Measurements from ENCODE around the gene JMJD8.

The JMJD8 gene

DNA sequence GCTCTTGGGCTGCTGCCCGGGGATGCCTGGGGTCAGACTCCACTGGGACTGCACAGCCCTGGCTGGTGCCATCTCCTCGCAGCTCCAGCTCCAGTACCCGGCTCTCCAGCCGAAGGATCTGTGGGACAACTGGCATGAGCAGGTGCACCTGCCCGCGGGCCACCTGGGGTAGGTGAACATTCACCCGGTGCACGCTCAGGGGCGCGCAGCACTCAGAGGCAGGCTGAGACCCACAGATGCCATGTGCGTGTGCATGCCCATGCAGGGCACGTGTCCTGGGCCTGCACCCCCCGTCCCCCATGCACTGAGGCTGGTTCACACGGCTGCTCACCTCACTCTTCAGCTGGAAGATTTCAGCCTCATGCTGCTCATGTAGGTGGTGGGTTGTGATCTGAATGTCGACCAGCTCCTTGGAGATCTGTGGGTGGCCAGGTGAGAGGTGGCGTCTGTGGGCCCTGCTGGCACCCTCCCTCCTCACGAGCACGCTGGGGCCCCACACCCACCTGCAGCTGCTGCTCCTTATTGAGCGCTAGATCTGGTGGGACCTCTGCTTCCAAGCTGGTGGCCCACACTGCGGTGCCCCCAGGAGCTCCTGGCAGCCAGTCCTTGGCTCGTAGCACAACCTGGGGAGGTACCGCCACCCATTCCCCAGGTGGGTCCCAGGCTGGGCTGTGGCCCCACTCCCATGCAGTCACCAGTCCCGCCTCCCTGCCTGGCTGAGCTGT lies 41.5 kb upstream of the JMJD8 start:
- Mint-ChIP-seq H3K4me1 (peaks cover 37% of the 10 kb centered on the region), H3K36me3 (peaks cover 6% of the 10 kb centered on the region), H3K9me3 (no peaks in the 10 kb centered on the region), H3K4me3 (peak overlapping the region; percentile 84), H3K27me3 (no peaks in the 10 kb centered on the region), H3K27ac (peak overlapping the region; percentile 70)
- no peak for ATAC-seq

DNA sequence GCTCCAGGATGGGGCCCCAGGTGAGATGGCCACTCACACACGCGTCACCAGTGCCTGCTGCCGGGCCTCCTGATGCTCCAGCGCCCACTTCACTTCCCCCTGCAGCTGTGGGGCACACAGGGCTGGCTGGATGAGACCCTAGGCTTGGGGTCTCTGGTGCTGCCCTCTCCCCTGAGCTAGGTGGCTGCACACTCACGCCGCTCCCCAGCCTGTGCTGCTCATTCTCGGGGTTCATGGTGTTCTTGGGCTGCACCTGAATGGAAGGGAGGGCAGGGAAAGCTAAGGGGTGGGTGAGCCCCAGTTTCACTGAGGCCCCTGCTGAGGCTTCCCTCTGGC lies 40.9 kb upstream of the JMJD8 start:
- H3K27ac Mint-ChIP-seq, result peak overlapping the region; percentile 70
- H3K4me1 Mint-ChIP-seq, result peaks cover 43% of the 10 kb centered on the region
- no peak for ATAC-seq
- H3K36me3 Mint-ChIP-seq, result peaks cover 6% of the 10 kb centered on the region
- H3K4me3 Mint-ChIP-seq, result no peak overlapping the region
- H3K9me3 Mint-ChIP-seq, result no peaks in the 10 kb centered on the region
- no peaks in the 10 kb centered on the region for H3K27me3 Mint-ChIP-seq

DNA sequence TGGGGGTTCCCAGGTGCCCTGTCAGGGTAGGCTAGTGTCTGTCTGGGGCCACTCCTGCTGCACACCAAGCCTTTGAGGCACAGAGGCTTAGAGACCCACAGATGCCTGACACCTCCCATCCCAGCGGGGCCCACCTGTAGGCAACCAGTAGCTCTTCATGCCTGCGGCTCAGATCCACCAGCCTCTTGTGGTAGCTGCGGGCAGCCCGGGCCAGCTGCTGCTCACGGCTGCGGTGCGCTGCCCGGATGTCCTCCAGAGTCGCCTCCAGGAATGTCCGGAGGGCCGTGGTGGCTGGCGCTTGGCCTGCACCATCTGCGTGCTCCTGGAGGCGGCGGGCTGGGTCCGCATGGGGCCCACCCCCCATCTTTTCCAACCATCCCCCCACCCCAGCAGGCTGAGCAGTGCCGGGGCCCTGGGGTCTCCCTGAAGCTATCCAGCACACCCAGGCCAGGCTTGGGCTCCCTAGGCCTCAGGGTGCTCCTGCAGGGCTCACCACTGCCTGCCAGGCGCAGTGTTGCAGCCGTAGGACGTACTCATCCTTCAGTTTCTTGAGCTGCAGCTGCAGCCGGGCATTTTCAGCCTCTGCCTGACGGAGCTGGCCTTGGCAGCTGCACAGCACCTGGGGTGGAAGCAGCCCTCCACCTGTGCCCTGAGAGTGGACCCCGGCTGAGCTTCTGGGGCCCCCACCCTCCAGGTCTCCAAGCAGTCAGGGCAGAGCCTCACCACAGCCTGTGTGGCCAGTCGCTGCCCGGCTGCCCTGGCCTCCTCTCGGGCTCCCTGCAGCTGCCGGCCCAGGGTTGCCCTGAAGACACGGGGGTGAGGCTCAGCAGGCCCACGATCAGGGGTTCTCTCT lies 40.3 kb upstream of the JMJD8 start:
- no peak overlapping the region for H3K4me3 Mint-ChIP-seq
- H3K9me3 Mint-ChIP-seq, result no peaks in the 10 kb centered on the region
- H3K27ac Mint-ChIP-seq, result peak overlapping the region; percentile 53
- peaks cover 49% of the 10 kb centered on the region for H3K4me1 Mint-ChIP-seq
- no peaks in the 10 kb centered on the region for H3K27me3 Mint-ChIP-seq
- no peak for ATAC-seq
- H3K36me3 Mint-ChIP-seq, result peaks cover 6% of the 10 kb centered on the region

DNA sequence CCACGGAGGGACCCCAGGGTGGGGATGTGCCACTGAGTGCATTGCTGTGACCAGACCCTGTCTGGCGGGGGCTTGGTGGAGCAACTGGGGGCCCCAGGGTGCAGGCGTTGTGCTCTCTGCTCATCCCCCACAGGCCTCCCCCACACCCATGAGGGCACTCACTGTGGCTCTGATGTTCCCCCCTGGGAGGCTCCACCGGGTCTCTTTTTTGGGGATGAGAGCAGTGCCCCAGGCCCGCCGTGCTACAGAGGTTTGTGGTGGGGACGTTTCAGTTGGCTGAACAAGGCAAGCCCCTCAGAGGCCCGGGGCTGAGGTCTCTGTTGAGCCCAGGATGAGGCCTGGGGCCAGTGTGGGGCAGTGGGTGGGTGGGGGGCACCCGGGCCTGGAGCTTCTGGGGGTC lies 39.6 kb upstream of the JMJD8 start:
- Mint-ChIP-seq H3K4me3 (no peak overlapping the region), H3K9me3 (no peaks in the 10 kb centered on the region), H3K4me1 (peaks cover 55% of the 10 kb centered on the region), H3K36me3 (peaks cover 6% of the 10 kb centered on the region), H3K27ac (no peak overlapping the region), H3K27me3 (no peaks in the 10 kb centered on the region)
- ATAC-seq, result no peak

DNA sequence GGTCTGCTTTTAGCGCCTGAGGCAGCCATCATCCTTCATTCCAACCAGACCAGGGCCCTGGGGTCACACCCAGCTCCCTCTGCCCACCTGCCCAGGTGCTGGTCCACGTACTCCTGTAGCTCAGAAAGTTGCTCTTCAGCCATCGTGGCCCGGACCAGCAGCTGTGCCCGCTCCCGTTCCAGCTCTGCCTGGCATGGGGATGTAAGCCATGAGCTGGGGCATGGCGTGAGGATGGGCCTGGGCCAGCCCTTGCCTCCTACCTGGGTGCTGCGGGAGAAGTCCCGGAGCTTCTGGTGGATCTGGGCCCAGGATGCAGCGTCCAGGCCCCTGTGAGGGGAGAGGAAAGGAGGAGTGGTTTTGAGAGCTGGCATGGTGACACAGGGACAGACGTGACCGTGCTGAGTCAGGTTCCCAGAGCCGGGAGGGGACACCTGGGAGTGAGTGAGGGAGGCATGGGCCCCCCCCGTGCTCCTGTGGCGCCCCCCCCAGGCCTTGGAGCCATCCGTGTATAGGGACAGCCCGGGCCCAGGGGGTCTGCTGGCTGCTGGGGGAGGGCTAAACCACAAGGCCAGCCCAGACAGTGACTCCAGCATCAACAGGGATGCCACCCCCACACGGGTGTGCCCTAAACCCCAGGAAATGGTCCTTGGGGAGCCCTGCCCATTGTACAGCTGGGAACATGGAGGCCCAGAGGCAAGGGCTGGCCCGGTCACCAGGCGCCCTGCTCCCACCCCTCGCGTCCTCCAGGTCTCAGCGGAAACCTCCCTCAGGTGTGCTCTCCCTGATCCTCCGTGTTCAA lies 38.9 kb upstream of the JMJD8 start:
- Mint-ChIP-seq H3K9me3 (no peaks in the 10 kb centered on the region), H3K27me3 (no peaks in the 10 kb centered on the region), H3K27ac (no peak overlapping the region), H3K4me1 (peaks cover 55% of the 10 kb centered on the region), H3K36me3 (peaks cover 6% of the 10 kb centered on the region), H3K4me3 (peak overlapping the region; percentile 35)
- ATAC-seq, result no peak

DNA sequence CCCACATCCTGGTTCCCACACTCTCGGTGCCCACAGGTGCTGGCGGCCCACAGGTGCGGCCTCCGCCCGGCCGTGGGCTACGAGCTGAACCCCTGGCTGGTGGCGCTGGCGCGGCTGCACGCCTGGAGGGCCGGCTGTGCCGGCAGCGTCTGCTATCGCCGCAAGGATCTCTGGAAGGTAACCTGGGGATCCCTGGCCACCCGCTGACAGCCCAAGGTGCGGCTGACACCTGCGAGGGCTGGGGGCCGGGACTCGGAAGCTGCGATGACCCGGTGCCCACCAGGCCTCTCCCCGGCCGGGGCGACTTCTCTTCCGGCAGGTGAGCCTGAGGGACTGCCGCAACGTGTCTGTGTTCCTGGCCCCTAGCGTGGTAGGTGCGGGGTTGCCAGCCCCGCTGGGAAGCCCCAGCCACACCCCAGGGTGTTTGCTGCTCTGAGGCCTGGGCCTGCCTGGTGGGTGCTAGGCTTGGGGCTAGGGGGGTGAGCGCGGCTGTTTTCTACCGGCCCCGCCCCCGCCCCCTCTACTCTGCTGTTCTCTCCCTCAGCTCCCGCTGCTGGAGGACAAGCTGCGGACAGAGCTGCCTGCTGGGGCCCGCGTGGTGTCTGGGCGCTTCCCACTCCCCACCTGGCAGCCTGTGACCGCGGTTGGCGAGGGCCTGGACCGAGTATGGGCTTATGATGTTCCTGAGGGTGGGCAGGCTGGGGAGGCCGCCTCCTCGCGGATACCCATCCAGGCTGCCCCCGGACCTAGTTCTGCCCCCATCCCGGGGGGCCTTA lies 37.8 kb upstream of the JMJD8 start:
- Mint-ChIP-seq H3K9me3 (no peaks in the 10 kb centered on the region), H3K27me3 (no peaks in the 10 kb centered on the region), H3K36me3 (peaks cover 6% of the 10 kb centered on the region), H3K4me3 (peak overlapping the region; percentile 74), H3K27ac (peak overlapping the region; percentile 46), H3K4me1 (peaks cover 55% of the 10 kb centered on the region)
- ATAC-seq, result no peak

DNA sequence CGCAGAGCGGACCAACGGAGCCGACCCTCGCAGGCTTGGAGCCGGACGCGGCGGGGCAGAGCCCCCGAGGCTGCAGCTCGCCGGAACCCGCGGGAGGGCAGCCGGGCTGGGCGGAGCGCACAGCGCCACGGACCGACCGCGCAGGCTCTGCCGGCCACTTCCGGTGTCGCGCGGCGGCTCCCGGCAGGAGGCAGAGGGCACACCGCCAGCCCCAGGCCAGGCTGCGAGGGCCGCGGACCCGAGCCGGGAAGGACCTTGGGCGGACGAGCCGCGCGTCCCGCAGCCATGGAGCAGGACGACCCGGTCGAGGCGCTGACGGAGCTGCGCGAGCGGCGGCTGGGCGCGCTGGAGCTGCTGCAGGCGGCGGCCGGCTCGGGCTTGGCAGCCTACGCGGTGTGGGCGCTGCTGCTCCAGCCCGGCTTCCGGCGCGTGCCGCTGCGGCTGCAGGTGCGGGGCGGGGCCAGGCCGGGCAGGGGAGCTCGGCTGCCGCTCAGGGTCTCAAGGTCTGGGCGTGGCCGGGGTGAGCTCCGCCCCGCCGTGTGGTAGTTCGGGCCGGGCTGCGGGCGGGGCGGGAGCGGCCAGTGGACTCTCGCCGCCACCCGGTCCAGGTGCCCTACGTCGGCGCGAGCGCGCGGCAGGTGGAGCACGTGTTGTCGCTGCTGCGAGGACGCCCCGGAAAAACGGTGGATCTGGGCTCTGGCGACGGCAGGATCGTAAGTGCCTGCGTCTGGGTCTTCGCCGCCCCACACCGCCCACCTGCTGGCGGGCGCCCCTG lies 37.0 kb upstream of the JMJD8 start, which contains the start of gene ANTKMT:
TSS of gene ANTKMT (plus strand) at position 157 of the 775 bp plus-strand sequence. CDS start at position 286, 129 bp downstream.
- peak within 1 kb of the TSS; percentile 87 for H3K27ac Mint-ChIP-seq
- no peaks in the 10 kb centered on the region for H3K9me3 Mint-ChIP-seq
- peaks cover 6% of the 10 kb centered on the region for H3K36me3 Mint-ChIP-seq
- peak; percentile 89 for ATAC-seq
- peak within 1 kb of the TSS; percentile 84 for H3K4me3 Mint-ChIP-seq
- peaks cover 6% of the 10 kb centered on the region for H3K27me3 Mint-ChIP-seq
- peaks cover 55% of the 10 kb centered on the region for H3K4me1 Mint-ChIP-seq

DNA sequence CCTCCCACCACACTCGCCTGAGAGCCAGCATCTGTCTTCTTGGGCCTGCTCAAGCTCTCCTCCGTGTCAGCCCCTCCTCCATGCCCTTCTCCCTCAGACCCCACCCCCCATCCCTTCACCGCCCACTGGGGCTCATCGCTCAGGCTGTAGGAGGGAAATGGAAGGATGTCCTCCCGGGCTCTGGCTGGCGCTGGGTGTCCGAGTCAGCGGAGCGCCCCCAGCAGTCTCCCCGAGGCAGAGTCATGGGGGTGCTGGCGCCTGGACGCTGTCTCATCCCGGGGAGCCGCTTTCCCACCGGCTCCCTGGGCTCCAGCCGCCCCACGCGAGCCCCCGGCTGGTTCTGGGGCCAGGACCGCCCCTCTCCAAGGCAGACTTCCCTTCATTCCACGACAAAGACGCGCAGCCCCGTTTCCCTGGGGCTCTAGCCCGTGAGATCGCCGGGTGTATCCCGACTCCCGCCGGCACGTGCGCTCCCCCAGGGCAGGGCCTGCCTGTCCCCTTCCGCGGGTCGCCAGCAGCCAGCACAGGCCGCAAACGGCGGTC lies 36.4 kb upstream of the JMJD8 start:
- Mint-ChIP-seq H3K27me3 (peaks cover 9% of the 10 kb centered on the region), H3K4me1 (peaks cover 51% of the 10 kb centered on the region), H3K9me3 (no peaks in the 10 kb centered on the region), H3K4me3 (peak overlapping the region; percentile 84), H3K27ac (peak overlapping the region; percentile 87), H3K36me3 (peaks cover 6% of the 10 kb centered on the region)
- ATAC-seq, result peak; percentile 39

DNA sequence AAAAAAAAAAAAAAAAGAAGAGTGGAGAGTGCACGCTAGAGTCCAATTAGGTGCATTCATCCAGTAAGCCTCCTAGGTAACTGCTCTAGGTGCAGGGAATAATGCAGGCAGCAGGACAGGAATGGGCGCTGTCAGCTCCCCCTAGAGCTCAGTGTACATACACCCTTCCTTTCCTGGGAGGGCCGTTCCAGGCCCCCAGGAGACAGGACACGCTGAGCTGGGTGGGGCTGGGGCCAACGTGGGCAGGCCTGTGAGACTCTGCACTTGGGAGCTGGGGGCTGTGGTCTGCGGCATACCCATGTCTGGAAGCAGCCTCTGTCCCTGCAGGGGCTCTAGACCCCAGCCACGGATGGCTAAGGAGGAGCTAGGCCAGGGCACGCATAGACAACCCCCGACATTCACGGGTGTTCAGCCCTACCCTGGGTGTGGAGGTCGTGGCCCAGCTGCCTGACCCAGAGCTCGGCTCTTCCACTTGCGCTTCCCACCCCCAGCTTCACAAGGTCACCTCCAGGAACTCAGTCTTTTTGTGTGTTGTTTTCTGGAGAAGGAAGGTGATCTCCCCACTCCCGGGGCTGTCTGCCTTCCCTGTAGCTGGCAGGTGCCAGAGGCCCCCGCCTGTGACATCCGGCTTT lies 35.8 kb upstream of the JMJD8 start:
- Mint-ChIP-seq H3K36me3 (peaks cover 6% of the 10 kb centered on the region), H3K27ac (peak overlapping the region; percentile 87), H3K4me1 (peaks cover 45% of the 10 kb centered on the region), H3K9me3 (no peaks in the 10 kb centered on the region), H3K4me3 (peak overlapping the region; percentile 84), H3K27me3 (peaks cover 9% of the 10 kb centered on the region)
- no peak for ATAC-seq

DNA sequence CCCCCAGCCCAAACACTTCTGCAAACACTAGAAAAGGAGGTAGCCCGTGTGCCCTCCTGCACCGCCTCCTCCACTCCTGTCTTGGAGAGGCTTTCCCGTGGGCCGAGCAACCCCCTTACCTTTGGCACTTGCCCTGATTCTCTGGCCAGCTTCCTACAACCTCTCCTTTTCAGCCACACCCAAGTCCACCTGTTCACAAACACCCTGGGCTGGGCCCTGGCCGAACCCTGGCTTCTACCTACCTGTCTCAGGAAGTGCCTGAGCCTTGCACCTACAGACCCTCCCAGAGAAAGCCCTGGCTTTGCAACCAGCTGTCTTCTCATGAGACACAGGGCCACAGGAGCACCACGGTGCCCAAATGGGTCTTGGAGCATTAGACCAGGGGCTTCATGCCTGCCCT lies 34.8 kb upstream of the JMJD8 start:
- Mint-ChIP-seq H3K9me3 (no peaks in the 10 kb centered on the region), H3K4me1 (peaks cover 53% of the 10 kb centered on the region), H3K4me3 (peak overlapping the region; percentile 84), H3K27ac (no peak overlapping the region), H3K36me3 (peaks cover 6% of the 10 kb centered on the region), H3K27me3 (peaks cover 17% of the 10 kb centered on the region)
- no peak for ATAC-seq

DNA sequence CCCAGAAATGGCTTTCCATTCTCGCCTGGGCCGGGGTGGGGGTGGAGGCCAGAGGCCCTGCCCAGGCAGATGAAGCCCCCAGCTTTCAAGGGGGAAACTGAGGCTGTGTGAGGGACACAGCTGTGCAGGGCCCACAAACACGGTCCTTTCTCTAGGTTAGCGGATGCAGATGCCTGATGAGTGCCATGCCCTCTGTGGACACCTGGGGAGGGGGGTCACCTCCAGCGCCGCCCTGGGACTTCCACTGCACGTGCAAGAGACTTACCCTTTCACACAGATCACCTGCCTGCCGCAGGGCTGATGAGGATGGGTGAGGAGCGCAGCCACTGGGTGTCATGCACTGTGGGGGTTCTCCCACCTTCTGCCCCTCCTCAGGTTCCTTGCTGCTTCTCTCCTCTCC lies 34.3 kb upstream of the JMJD8 start:
- H3K4me3 Mint-ChIP-seq, result no peak overlapping the region
- H3K9me3 Mint-ChIP-seq, result no peaks in the 10 kb centered on the region

DNA sequence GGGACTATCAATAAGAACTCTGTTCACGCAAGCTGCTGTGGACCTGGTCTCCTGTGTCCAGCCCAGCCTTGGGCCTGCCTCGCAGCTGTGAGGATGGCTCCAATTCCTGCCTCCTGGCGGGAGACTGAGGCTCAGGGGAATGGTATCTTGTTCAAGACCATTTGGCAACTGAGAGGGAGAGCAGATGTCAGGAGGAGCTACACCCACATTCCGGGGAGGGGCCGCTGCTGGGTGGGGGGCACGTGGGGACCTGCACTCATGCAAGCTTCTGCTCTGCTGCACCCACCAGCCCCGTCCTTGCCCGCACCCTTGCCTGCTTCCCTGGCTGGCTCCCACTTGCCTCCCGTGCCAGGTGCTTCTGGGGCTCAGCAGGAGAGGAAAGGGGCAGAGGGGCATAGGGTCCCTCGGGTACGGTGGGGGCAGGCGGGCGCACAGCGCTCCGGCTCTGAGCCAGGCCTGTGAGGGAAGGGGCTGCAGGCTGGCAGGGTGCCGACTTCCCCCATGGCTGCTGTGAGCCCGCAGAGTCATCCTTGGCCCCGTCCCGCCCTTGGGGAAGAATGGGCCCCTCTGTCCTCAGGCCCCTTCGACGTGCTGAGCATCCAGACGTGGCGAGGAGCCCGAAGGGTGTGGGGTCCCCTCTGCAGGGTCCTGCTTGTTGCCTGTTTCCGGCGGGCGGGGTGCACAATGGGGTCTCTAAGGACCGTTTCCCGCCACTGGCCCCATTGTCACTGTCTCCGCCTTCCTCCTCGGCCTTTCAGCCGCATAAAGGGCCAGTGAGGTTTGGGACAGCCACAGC lies 33.5 kb upstream of the JMJD8 start:
- Mint-ChIP-seq H3K27me3 (peaks cover 20% of the 10 kb centered on the region), H3K27ac (no peak overlapping the region), H3K9me3 (no peaks in the 10 kb centered on the region), H3K4me3 (no peak overlapping the region), H3K36me3 (peaks cover 1% of the 10 kb centered on the region), H3K4me1 (peaks cover 42% of the 10 kb centered on the region)
- no peak for ATAC-seq

More for the DNA sequence above, 34.3 kb upstream of the JMJD8 start:
- ATAC-seq, result no peak
- Mint-ChIP-seq H3K27me3 (peaks cover 20% of the 10 kb centered on the region), H3K4me1 (peaks cover 49% of the 10 kb centered on the region), H3K36me3 (peaks cover 6% of the 10 kb centered on the region), H3K27ac (no peak overlapping the region)
